ENCODE data around the gene PFDN1.

DNA sequence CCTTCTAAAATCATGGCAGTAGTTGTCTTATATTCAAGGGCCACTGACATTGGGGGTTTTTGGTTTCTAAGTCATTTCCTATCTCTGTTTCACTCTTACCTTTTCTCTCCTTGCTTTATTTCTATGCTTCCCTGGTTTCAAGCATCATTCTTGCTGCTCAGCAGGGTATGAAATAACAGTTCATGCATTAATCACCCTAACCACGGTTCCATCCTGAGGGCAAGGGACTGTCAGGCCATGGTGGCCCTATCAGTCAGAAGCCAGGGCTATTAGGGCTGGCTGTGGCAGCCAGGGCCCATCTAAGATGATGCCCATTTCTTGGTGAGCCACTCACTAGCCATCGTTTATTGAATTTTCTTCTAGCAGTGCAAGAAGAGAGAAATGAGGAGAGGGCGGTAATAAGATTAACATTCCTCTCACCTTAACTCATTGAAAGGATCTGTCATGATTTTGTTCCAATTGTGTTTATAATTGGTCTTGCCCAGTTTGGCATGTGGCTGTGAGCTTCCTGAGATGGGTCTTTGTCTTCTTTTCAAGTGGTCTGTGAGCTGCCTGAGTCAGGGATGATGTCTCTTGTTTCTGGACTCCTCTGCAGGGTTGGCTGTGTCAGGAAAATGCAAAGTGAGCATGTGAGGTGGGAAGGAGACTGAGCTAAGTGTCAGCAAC lies 82.7 kb downstream of the PFDN1 start:
- TF ChIP-seq, protein P1, sequence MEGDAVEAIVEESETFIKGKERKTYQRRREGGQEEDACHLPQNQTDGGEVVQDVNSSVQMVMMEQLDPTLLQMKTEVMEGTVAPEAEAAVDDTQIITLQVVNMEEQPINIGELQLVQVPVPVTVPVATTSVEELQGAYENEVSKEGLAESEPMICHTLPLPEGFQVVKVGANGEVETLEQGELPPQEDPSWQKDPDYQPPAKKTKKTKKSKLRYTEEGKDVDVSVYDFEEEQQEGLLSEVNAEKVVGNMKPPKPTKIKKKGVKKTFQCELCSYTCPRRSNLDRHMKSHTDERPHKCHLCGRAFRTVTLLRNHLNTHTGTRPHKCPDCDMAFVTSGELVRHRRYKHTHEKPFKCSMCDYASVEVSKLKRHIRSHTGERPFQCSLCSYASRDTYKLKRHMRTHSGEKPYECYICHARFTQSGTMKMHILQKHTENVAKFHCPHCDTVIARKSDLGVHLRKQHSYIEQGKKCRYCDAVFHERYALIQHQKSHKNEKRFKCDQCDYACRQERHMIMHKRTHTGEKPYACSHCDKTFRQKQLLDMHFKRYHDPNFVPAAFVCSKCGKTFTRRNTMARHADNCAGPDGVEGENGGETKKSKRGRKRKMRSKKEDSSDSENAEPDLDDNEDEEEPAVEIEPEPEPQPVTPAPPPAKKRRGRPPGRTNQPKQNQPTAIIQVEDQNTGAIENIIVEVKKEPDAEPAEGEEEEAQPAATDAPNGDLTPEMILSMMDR (IDR thresholded peaks at IDR 0.05) = no peak
- TF ChIP-seq POLR2AphosphoS5 (IDR thresholded peaks at IDR 0.05) = no peak

All from suprapubic skin (tissue), 3 donors.